Caco-2 (cell line): ENCODE results near the gene PELI2. TPM values are rescaled to one million over a fixed set of nuclear protein-coding genes. Genes with fewer than 3 reads are reported as not detected.

Source experiments
- BruUV-seq: library from RNA; stranded (reverse); fragments of 400-500 nt; replicated peaks from 2 replicates; lab custom pipeline; 2021; lab: Mats Ljungman, UMichigan
- CTCF ChIA-PET: fragments of 300-600 bp; sonication (Branson Sonifier 250); formaldehyde crosslinking; loops from one replicate; lab custom pipeline; 2022; ENCODE audit warnings: antibody characterized with exemption; lab: Charles Lee
- POLR2A ChIA-PET: fragments of 300-600 bp; sonication (Branson Sonifier 250); formaldehyde crosslinking; loops from one replicate; lab custom pipeline; 2022; ENCODE audit warnings: antibody characterized with exemption; lab: Charles Lee
- DNase-seq, 2 experiments: peaks; one replicate each; pipeline versions ENCODE4 v3.0.0 to v3.0.0-alpha.2; 2020 to 2022
- H3K27me3 ChIP-seq: replicated peaks from 2 replicates; pipeline ENCODE4 v1.6.0; 2011; ENCODE audit warnings: low read length; ENCODE audit not compliant: control insufficient read depth, insufficient read depth
- H3K36me3 ChIP-seq: 2 replicates; pipeline ENCODE4 v1.5.1; 2011; ENCODE audit warnings: low read length; ENCODE audit not compliant: control insufficient read depth, insufficient read depth
- H3K4me1 ChIP-seq: fragments of 250-450 bp; sonication (Bioruptor Pico); 2 replicates; pipeline ENCODE4 v1.5.1; 2020; ENCODE audit warnings: mild to moderate bottlenecking
- H3K4me3 ChIP-seq: 2 replicates; pipeline ENCODE4 v1.5.1; 2011; ENCODE audit warnings: low read depth, mild to moderate bottlenecking, control low read depth, low read length
- H3K9me3 ChIP-seq: fragments of 250-450 bp; sonication (Bioruptor Pico); 2 replicates; pipeline ENCODE4 v1.5.1; 2020; ENCODE audit warnings: mild to moderate bottlenecking, moderate library complexity
- H3K27ac Mint-ChIP-seq: one replicate; pipeline ENCODE4 v1.8.0; 2022; ENCODE audit warnings: mixed read lengths; ENCODE audit not compliant: unreplicated experiment
- H3K27me3 Mint-ChIP-seq: one replicate; pipeline ENCODE4 v1.8.0; 2022; ENCODE audit warnings: mixed read lengths; ENCODE audit not compliant: insufficient read depth, unreplicated experiment
- H3K36me3 Mint-ChIP-seq: one replicate; pipeline ENCODE4 v1.8.0; 2022; ENCODE audit warnings: mild to moderate bottlenecking, mixed read lengths; ENCODE audit not compliant: insufficient read depth, unreplicated experiment
- H3K4me1 Mint-ChIP-seq: one replicate; pipeline ENCODE4 v1.8.0; 2022; ENCODE audit warnings: low read depth, mixed read lengths; ENCODE audit not compliant: unreplicated experiment
- H3K4me3 Mint-ChIP-seq: one replicate; pipeline ENCODE4 v1.8.0; 2022; ENCODE audit warnings: mild to moderate bottlenecking, moderate library complexity, mixed read lengths; ENCODE audit not compliant: unreplicated experiment
- H3K9me3 Mint-ChIP-seq: one replicate; pipeline ENCODE4 v1.8.0; 2022; ENCODE audit warnings: mixed read lengths; ENCODE audit not compliant: unreplicated experiment
- CTCF ChIP-seq, 2 experiments: fragments of 200-600 bp in 1 of 2; IDR thresholded peaks; 1 replicate in 1 of 2; 2 replicates in 1 of 2; pipeline versions ENCODE4 v1.5.1 to v1.8.0; 2011 to 2022; ENCODE audit warnings: antibody characterized with exemption in 1 of 2, control low read depth in 1 of 2, inconsistent platforms in 1 of 2, low read depth in 1 of 2, low read length in 1 of 2, mild to moderate bottlenecking in 1 of 2, moderate library complexity in 1 of 2; ENCODE audit not compliant: insufficient read depth in 1 of 2, severe bottlenecking in 1 of 2, unreplicated experiment in 1 of 2
- intact Hi-C: fragments of 100-400 bp; cut with micrococcal nuclease; formaldehyde crosslinking; loops from one replicate; pipeline ENCODE4 v1.10.0; 2022; ENCODE audit not compliant: unreplicated experiment
- total RNA-seq: library from RNA; stranded (reverse); gene quantifications from 2 replicates; pipeline ENCODE4 v1.2.3, GENCODE V29; 2022

The PELI2 gene
- total RNA-seq, 1 experiment from 2014 or later, result 8.5 TPM

- Histone ChIP-seq H3K36me3 (no peaks in the 10 kb centered on the region), H3K9me3 (no peaks in the 10 kb centered on the region), H3K4me1 (no peaks in the 10 kb centered on the region), H3K4me3 (no peak overlapping the region), H3K27me3 (no peaks in the 10 kb centered on the region; the same call in 1 of the 2 replicates)
- H3K27ac Mint-ChIP-seq, result no peak overlapping the region
- intact Hi-C loops, result no loop called here
- no peak overlapping the region for H3K4me3 Mint-ChIP-seq
- ChIA-PET POLR2A (no interaction called here), CTCF (no interaction called here)
- H3K36me3 Mint-ChIP-seq, result no peaks in the 10 kb centered on the region
- H3K4me1 Mint-ChIP-seq, result no peaks in the 10 kb centered on the region
- no peaks in the 10 kb centered on the region for H3K9me3 Mint-ChIP-seq
- no TSS peak for BruUV-seq
- no peaks in the 10 kb centered on the region for H3K27me3 Mint-ChIP-seq
- TF ChIP-seq CTCF (IDR thresholded peaks at IDR 0.05; ENCODE audit: insufficient read depth in 1 of 2, low read depth in 1 of 2, low read length in 1 of 2, severe bottlenecking in 1 of 2, unreplicated experiment in 1 of 2), result no peak
- no peak for DNase-seq
These were observed 81.9 kb downstream of the PELI2 start for GRCh38 chr14:56199982-56200577.

GRCh38 chr14:56202256-56202655, 84.0 kb downstream of the PELI2 start:
- no peak overlapping the region for H3K27ac Mint-ChIP-seq
- Histone ChIP-seq H3K9me3 (no peaks in the 10 kb centered on the region), H3K4me1 (no peaks in the 10 kb centered on the region), H3K36me3 (no peaks in the 10 kb centered on the region), H3K27me3 (no peaks in the 10 kb centered on the region; the same call in 1 of the 2 replicates), H3K4me3 (no peak overlapping the region)
- no peaks in the 10 kb centered on the region for H3K36me3 Mint-ChIP-seq
- DNase-seq, result no peak
- BruUV-seq, result no TSS peak
- intact Hi-C loops, result no loop called here
- no peaks in the 10 kb centered on the region for H3K9me3 Mint-ChIP-seq
- no peak for TF ChIP-seq CTCF (IDR thresholded peaks at IDR 0.05; ENCODE audit: insufficient read depth in 1 of 2, low read depth in 1 of 2, low read length in 1 of 2, severe bottlenecking in 1 of 2, unreplicated experiment in 1 of 2)
- H3K4me1 Mint-ChIP-seq, result no peaks in the 10 kb centered on the region
- no peaks in the 10 kb centered on the region for H3K27me3 Mint-ChIP-seq
- ChIA-PET CTCF (no interaction called here), POLR2A (no interaction called here)
- no peak overlapping the region for H3K4me3 Mint-ChIP-seq

- Histone ChIP-seq H3K4me3 (no peak overlapping the region), H3K27me3 (no peaks in the 10 kb centered on the region), H3K9me3 (no peaks in the 10 kb centered on the region), H3K36me3 (no peaks in the 10 kb centered on the region), H3K4me1 (no peaks in the 10 kb centered on the region)
- Mint-ChIP-seq H3K27me3 (no peaks in the 10 kb centered on the region), H3K36me3 (no peaks in the 10 kb centered on the region), H3K4me3 (no peak overlapping the region), H3K9me3 (no peaks in the 10 kb centered on the region), H3K27ac (no peak overlapping the region), H3K4me1 (no peaks in the 10 kb centered on the region)
- intact Hi-C loops, result no loop called here
- DNase-seq, result no peak
- POLR2A ChIA-PET, result no interaction called here
- CTCF ChIA-PET, result no interaction called here
- no TSS peak for BruUV-seq
- TF ChIP-seq CTCF (IDR thresholded peaks at IDR 0.05; ENCODE audit: insufficient read depth in 1 of 2, low read depth in 1 of 2, low read length in 1 of 2, severe bottlenecking in 1 of 2, unreplicated experiment in 1 of 2), result no peak
These were observed 87.7 kb downstream of the PELI2 start for GRCh38 chr14:56205881-56206280.
